ENCODE measurements around the gene CLCN3. TPM values are rescaled to one million over a fixed set of nuclear protein-coding genes. Genes with fewer than 3 reads are reported as not detected.

CLCN3 gene
- total and polyA plus RNA-seq, 2 of the 13 experiments (the other 11 are each of a cell fraction or from before 2014, with no cell fraction given), result 13.6 to 23.7 TPM

- TF ChIP-seq GMEB2 (CRISPR knock-in tag; IDR thresholded peaks at IDR 0.05; ENCODE audit: low read depth) (peak; percentile 89), ZNF331 (CRISPR knock-in tag; IDR thresholded peaks at IDR 0.05) (no peak), HOXA9 (CRISPR knock-in tag; IDR thresholded peaks at IDR 0.05; ENCODE audit: borderline replicate concordance) (no peak; the same call in 1 of the 2 replicates), ZNF629 (CRISPR knock-in tag; conservative IDR thresholded peaks at IDR 0.05) (peak; percentile 48), SNAPC2 (CRISPR knock-in tag; IDR thresholded peaks at IDR 0.05) (no peak), RBFOX2 (IDR thresholded peaks at IDR 0.05; ENCODE audit: low read depth, low read length) (peak; percentile 80), ZNF547 (CRISPR knock-in tag; IDR thresholded peaks at IDR 0.05) (no peak), ERF (CRISPR knock-in tag; IDR thresholded peaks at IDR 0.05) (peak; percentile 79), GMEB1 (CRISPR knock-in tag; IDR thresholded peaks at IDR 0.05; ENCODE audit: borderline replicate concordance) (peak; percentile 97), SALL1 (CRISPR knock-in tag; IDR thresholded peaks at IDR 0.05) (peak; percentile 87), MTA1 (CRISPR knock-in tag; IDR thresholded peaks at IDR 0.05; ENCODE audit: borderline replicate concordance) (peak; percentile 83), ATAD3A (CRISPR knock-in tag; IDR thresholded peaks at IDR 0.05) (no peak), MAFF (IDR thresholded peaks at IDR 0.05; ENCODE audit: low read depth, low read length) (no peak), ZHX2 (IDR thresholded peaks at IDR 0.05; ENCODE audit: low read depth) (peak; percentile 91), ZHX2 (CRISPR knock-in tag; IDR thresholded peaks at IDR 0.05; ENCODE audit: borderline replicate concordance) (no peak), ZNF713 (CRISPR knock-in tag; IDR thresholded peaks at IDR 0.05) (peak; percentile 73; the same call in 1 of the 2 replicates), U2AF1 (optimal IDR thresholded peaks at IDR 0.05; ENCODE audit: low read depth, low read length) (no peak), ZNF235 (CRISPR knock-in tag; IDR thresholded peaks at IDR 0.05; ENCODE audit: borderline replicate concordance) (peak; percentile 64; the same call in 1 of the 2 replicates), ZNF550 (CRISPR knock-in tag; IDR thresholded peaks at IDR 0.05; ENCODE audit: borderline replicate concordance) (0 out of 2 replicates have a peak, but pooled peaks have one; percentile 74)
Observed at GRCh38 chr4:169611991-169612870, 8.1 kb upstream of the CLCN3 start, which contains the start of gene NEK1 (continued).

Measured in HepG2 (cell line).